GM21526 (cell line): ENCODE results near the gene ZNF780B.

Experiments used
- ATAC-seq: cut with Tn5 transposase; IDR thresholded peaks from one replicate; pipeline ENCODE4 v1.9.1; 2021; ENCODE audit warnings: moderate library complexity; ENCODE audit not compliant: unreplicated experiment, low FRiP score

The ZNF780B gene

GRCh38 chr19:40055832-40056504 lies at the start of gene ZNF780B:
TSS of gene ZNF780B (minus strand) at chr19:40056231. CDS start at chr19:40050332, 5,899 bp downstream.
- peak; percentile 72 for ATAC-seq

- no peak for ATAC-seq
These were observed 48.7 kb upstream of the ZNF780B start for GRCh38 chr19:40104754-40105153.

GRCh38 chr19:40103600-40103999 lies 47.6 kb upstream of the ZNF780B start:
- no peak for ATAC-seq

GRCh38 chr19:40101813-40102212 lies 45.8 kb upstream of the ZNF780B start:
- no peak for ATAC-seq

- no peak for ATAC-seq
These were observed 37.4 kb upstream of the ZNF780B start for GRCh38 chr19:40093416-40093815.

- no peak for ATAC-seq
These were observed 35.4 kb upstream of the ZNF780B start for GRCh38 chr19:40091205-40092129.

- ATAC-seq: peak; percentile 53
These were observed 34.5 kb upstream of the ZNF780B start, which contains the start of gene ZNF780A for GRCh38 chr19:40090241-40091204. TSS of gene ZNF780A (minus strand) at chr19:40090943. CDS start at chr19:40084753, 6,190 bp downstream.

- ATAC-seq: no peak
These were observed 33.4 kb upstream of the ZNF780B start for GRCh38 chr19:40089462-40089861.

GRCh38 chr19:40088299-40089047 lies 32.4 kb upstream of the ZNF780B start:
- ATAC-seq: no peak

- ATAC-seq: no peak
These were observed 28.9 kb upstream of the ZNF780B start for GRCh38 chr19:40084948-40085347.

- ATAC-seq: no peak
These were observed 25.4 kb upstream of the ZNF780B start for GRCh38 chr19:40081411-40081810.

GRCh38 chr19:40080289-40080688 lies 24.3 kb upstream of the ZNF780B start:
- no peak for ATAC-seq

- no peak for ATAC-seq
These were observed 22.3 kb upstream of the ZNF780B start for GRCh38 chr19:40078377-40078776.

- ATAC-seq: no peak
These were observed 14.0 kb upstream of the ZNF780B start for GRCh38 chr19:40070058-40070457.

- ATAC-seq: no peak
These were observed 3.6 kb upstream of the ZNF780B start for GRCh38 chr19:40059624-40060023.

- no peak for ATAC-seq
These were observed 1.1 kb upstream of the ZNF780B start for GRCh38 chr19:40057166-40057565.

- ATAC-seq: no peak
These were observed 474 bp upstream of the ZNF780B start for GRCh38 chr19:40056505-40056904.

- no peak for ATAC-seq
These were observed 982 bp downstream of the ZNF780B start for GRCh38 chr19:40055049-40055448.

GRCh38 chr19:40054632-40055031 lies 1.4 kb downstream of the ZNF780B start:
- ATAC-seq: no peak

- no peak for ATAC-seq
These were observed 2.5 kb downstream of the ZNF780B start for GRCh38 chr19:40053491-40053890.
